ENCODE results near the gene ABCF1. TPM values are rescaled to one million over a fixed set of nuclear protein-coding genes. Genes with fewer than 3 reads are reported as not detected.

The ABCF1 gene
- total RNA-seq, 1 experiment from 2014 or later = 63.9 TPM

- H3K27me3 Mint-ChIP-seq (ENCODE audit: insufficient read depth, unreplicated experiment) = no peaks in the 10 kb centered on the region
- CTCF ChIA-PET = no interaction called here
Observed at GRCh38 chr6:30635834-30636233, 64.6 kb downstream of the ABCF1 start.

GRCh38 chr6:30640481-30640880, 69.2 kb downstream of the ABCF1 start:
- Mint-ChIP-seq H3K9me3 (ENCODE audit: unreplicated experiment) (no peaks in the 10 kb centered on the region), H3K4me1 (ENCODE audit: insufficient read depth, unreplicated experiment) (peaks cover 1% of the 10 kb centered on the region), H3K4me3 (ENCODE audit: unreplicated experiment) (no peak overlapping the region), H3K36me3 (ENCODE audit: insufficient read depth, unreplicated experiment) (peaks cover 20% of the 10 kb centered on the region), H3K27me3 (ENCODE audit: insufficient read depth, unreplicated experiment) (no peaks in the 10 kb centered on the region), H3K27ac (ENCODE audit: low read depth, unreplicated experiment) (no peak overlapping the region)
- no TSS peak for BruUV-seq (replicated peaks)
- ChIA-PET POLR2A (interaction anchor here (2.0 to 2.3 kb wide), 2 partner anchors 13 to 22 kb away, joined by 4 to 11 read pairs; partner anchors contain the start of genes MRPS18B and PPP1R10), CTCF (interaction anchor here (0.6 kb wide), 2 partner anchors 26 to 43 kb away, joined by 3 to 4 read pairs; no protein-coding TSS in a partner anchor)
- intact Hi-C loops (cut with micrococcal nuclease) = no loop called here
- no peak for TF ChIP-seq CTCF (IDR thresholded peaks at IDR 0.05; ENCODE audit: unreplicated experiment)
- DNase-seq (ENCODE audit: unreplicated experiment) = peak; percentile 9

More at GRCh38 chr6:30635834-30636233, 64.6 kb downstream of the ABCF1 start:
- no peak for TF ChIP-seq CTCF (IDR thresholded peaks at IDR 0.05; ENCODE audit: unreplicated experiment)
- BruUV-seq (replicated peaks) = no TSS peak
- Mint-ChIP-seq H3K4me1 (ENCODE audit: insufficient read depth, unreplicated experiment) (no peaks in the 10 kb centered on the region), H3K9me3 (ENCODE audit: unreplicated experiment) (no peaks in the 10 kb centered on the region), H3K36me3 (ENCODE audit: insufficient read depth, unreplicated experiment) (peaks cover 23% of the 10 kb centered on the region), H3K27ac (ENCODE audit: low read depth, unreplicated experiment) (no peak overlapping the region), H3K4me3 (ENCODE audit: unreplicated experiment) (no peak overlapping the region)
- intact Hi-C loops (cut with micrococcal nuclease) = no loop called here
- POLR2A ChIA-PET = interaction anchor here (1.7 kb wide), 1 partner anchor 9 kb away, joined by 7 read pairs; the partner anchor contains the start of gene ATAT1
- no peak for DNase-seq (ENCODE audit: unreplicated experiment)

- ChIA-PET POLR2A (interaction anchor here (1.6 to 2.3 kb wide), 3 partner anchors 13 to 23 kb away, joined by 4 to 11 read pairs (median 8); partner anchors contain the start of genes ATAT1, MRPS18B and PPP1R10), CTCF (interaction anchor here (0.6 to 1.8 kb wide), 4 partner anchors 24 to 77 kb away, joined by 3 to 4 read pairs (median 3); no protein-coding TSS in a partner anchor)
- intact Hi-C loops (cut with micrococcal nuclease) = no loop called here
- BruUV-seq (replicated peaks) = no TSS peak
- Mint-ChIP-seq H3K4me3 (ENCODE audit: unreplicated experiment) (no peak overlapping the region), H3K4me1 (ENCODE audit: insufficient read depth, unreplicated experiment) (peaks cover 7% of the 10 kb centered on the region), H3K27ac (ENCODE audit: low read depth, unreplicated experiment) (no peak overlapping the region), H3K9me3 (ENCODE audit: unreplicated experiment) (no peaks in the 10 kb centered on the region), H3K36me3 (ENCODE audit: insufficient read depth, unreplicated experiment) (peaks cover 23% of the 10 kb centered on the region), H3K27me3 (ENCODE audit: insufficient read depth, unreplicated experiment) (no peaks in the 10 kb centered on the region)
- DNase-seq (ENCODE audit: unreplicated experiment) = no peak
- no peak for TF ChIP-seq CTCF (IDR thresholded peaks at IDR 0.05; ENCODE audit: unreplicated experiment)
Observed at GRCh38 chr6:30641048-30641447, 69.8 kb downstream of the ABCF1 start.

Small RNAs within 50 kb of the gene (microRNA-seq; reads per million reads assigned to microRNA genes)
- 102 reads per million, percentile 72 among the genes with 10 or more reads in this experiment for gene MIR877

Other genes with a start within 250 kb of the ABCF1 start
- gene TRIM39, start 244.5 kb upstream of the ABCF1 start, total RNA-seq (2022) = 14.7 and 18.6 TPM in 2 replicates
- 63.0 and 74.1 TPM in 2 replicates for gene RPP21, start 226.3 kb upstream of the ABCF1 start, total RNA-seq (2022)
- 83.6 and 103 TPM in 2 replicates for gene HLA-E, start 81.9 kb upstream of the ABCF1 start, total RNA-seq (2022)
- gene GNL1, start 15.0 kb upstream of the ABCF1 start, total RNA-seq (2022) = 69.1 and 76.8 TPM in 2 replicates
- gene PRR3, start 14.1 kb upstream of the ABCF1 start, total RNA-seq (2022) = 20.0 and 26.2 TPM in 2 replicates
- gene PPP1R10, start 45.8 kb downstream of the ABCF1 start, total RNA-seq (2022) = 103 and 209 TPM in 2 replicates
- 120 and 127 TPM in 2 replicates for gene MRPS18B, start 46.4 kb downstream of the ABCF1 start, total RNA-seq (2022)
- 6.4 and 8.6 TPM in 2 replicates for gene ATAT1, start 55.4 kb downstream of the ABCF1 start, total RNA-seq (2022)
- 10.3 and 15.7 TPM in 2 replicates for gene C6orf136, start 75.7 kb downstream of the ABCF1 start, total RNA-seq (2022)
- gene DHX16, start 101.6 kb downstream of the ABCF1 start, total RNA-seq (2022) = 41.3 and 49.8 TPM in 2 replicates
- gene PPP1R18, start 115.2 kb downstream of the ABCF1 start, total RNA-seq (2022) = 66.9 and 74.7 TPM in 2 replicates
- 3.8 and 5.3 TPM in 2 replicates for gene NRM, start 119.5 kb downstream of the ABCF1 start, total RNA-seq (2022)
- gene MDC1, start 145.8 kb downstream of the ABCF1 start, total RNA-seq (2022) = 50.6 and 54.5 TPM in 2 replicates
- 200 and 210 TPM in 2 replicates for gene TUBB, start 148.9 kb downstream of the ABCF1 start, total RNA-seq (2022)
- 61.8 and 73.7 TPM in 2 replicates for gene FLOT1, start 171.2 kb downstream of the ABCF1 start, total RNA-seq (2022)
- gene IER3, start 173.1 kb downstream of the ABCF1 start, total RNA-seq (2022) = 154 and 192 TPM in 2 replicates

Measured in MCF 10A (cell line).